Measurements from ENCODE around the gene CCDC85C. TPM values are rescaled to one million over a fixed set of nuclear protein-coding genes. Genes with fewer than 3 reads are reported as not detected.

The CCDC85C gene
- total and polyA plus RNA-seq, 2 experiments from 2014 or later, result 4.5 to 24.9 TPM

DNA sequence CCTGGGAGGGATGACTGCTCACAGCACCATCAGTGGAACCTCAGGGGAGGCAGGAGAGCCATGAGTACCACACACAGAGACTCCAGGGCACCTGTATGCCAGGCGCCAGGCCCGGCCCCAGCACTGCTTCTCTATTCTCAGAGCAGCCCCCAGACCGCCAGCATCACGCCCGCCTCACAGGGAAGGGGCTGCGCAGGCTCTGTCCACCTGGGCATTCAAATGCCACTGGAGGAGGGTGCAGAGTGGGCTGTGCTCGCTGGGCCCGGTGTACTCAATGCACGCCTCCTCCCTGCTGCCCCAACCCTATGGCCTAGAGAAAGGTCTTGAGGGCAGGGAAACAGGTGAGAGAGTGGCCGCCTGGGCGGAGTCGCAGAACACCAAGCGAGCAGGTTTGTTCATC, 43.6 kb downstream of the CCDC85C start:
- peaks cover 14% of the 10 kb centered on the region; the same call in 1 of the 2 replicates for H4K20me1 ChIP-seq (replicated peaks; ENCODE audit: insufficient read depth)
- no peak for DNase-seq (ENCODE audit: low spot score)
- no peak overlapping the region for H2AFZ ChIP-seq
- Mint-ChIP-seq H3K9me3 (peaks cover 5% of the 10 kb centered on the region; the same call in 1 of the 3 replicates), H3K4me1 (peaks cover 45% of the 10 kb centered on the region), H3K36me3 (ENCODE audit: low read depth) (peaks cover 8% of the 10 kb centered on the region; the same call in 2 of the 3 replicates), H3K27ac (no peak overlapping the region), H3K27me3 (ENCODE audit: insufficient read depth, low read depth, poor library complexity) (peaks cover 17% of the 10 kb centered on the region), H3K4me3 (no peak overlapping the region)
- ATAC-seq, result no peak
- no peaks in the 10 kb centered on the region for H3K9me2 ChIP-seq (ENCODE audit: insufficient read depth)
- H3K36me3 ChIP-seq (ENCODE audit: insufficient read depth), result no peaks in the 10 kb centered on the region
- H3K27ac ChIP-seq (ENCODE audit: low read depth), result no peak overlapping the region
- 0 out of 2 replicates have a peak, but pooled peaks cover 5% of the 10 kb centered on the region for H3F3A ChIP-seq (replicated peaks; ENCODE audit: low read depth)
- H3K27me3 ChIP-seq (ENCODE audit: insufficient read depth), result no peaks in the 10 kb centered on the region
- no peak overlapping the region for H3K4me3 ChIP-seq
- H3K79me2 ChIP-seq (replicated peaks; ENCODE audit: insufficient read depth), result peaks cover 59% of the 10 kb centered on the region
- H3K4me1 ChIP-seq (ENCODE audit: insufficient read depth), result peaks cover 11% of the 10 kb centered on the region
- TF ChIP-seq NANOG (IDR thresholded peaks at IDR 0.05; ENCODE audit: borderline replicate concordance) (no peak), EZH2phosphoT487 (IDR thresholded peaks at IDR 0.05; ENCODE audit: unreplicated experiment) (no peak), CREB1 (CRISPR knock-in tag; IDR thresholded peaks at IDR 0.05; ENCODE audit: low read depth) (no peak), JUNB (IDR thresholded peaks at IDR 0.05; ENCODE audit: unreplicated experiment) (no peak), POLR2AphosphoS5 (IDR thresholded peaks at IDR 0.05; ENCODE audit: low read depth) (no peak), ZNF114 (CRISPR knock-in tag; IDR thresholded peaks at IDR 0.05) (no peak), ZNF331 (CRISPR knock-in tag; IDR thresholded peaks at IDR 0.05; ENCODE audit: low read depth) (no peak), STAT1 (IDR thresholded peaks at IDR 0.05; ENCODE audit: unreplicated experiment) (no peak), EZH2 (IDR thresholded peaks at IDR 0.05; ENCODE audit: low read depth, unreplicated experiment) (no peak)
- TF ChIP-seq, protein P1, sequence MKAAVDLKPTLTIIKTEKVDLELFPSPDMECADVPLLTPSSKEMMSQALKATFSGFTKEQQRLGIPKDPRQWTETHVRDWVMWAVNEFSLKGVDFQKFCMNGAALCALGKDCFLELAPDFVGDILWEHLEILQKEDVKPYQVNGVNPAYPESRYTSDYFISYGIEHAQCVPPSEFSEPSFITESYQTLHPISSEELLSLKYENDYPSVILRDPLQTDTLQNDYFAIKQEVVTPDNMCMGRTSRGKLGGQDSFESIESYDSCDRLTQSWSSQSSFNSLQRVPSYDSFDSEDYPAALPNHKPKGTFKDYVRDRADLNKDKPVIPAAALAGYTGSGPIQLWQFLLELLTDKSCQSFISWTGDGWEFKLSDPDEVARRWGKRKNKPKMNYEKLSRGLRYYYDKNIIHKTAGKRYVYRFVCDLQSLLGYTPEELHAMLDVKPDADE (IDR thresholded peaks at IDR 0.05), result no peak
- TF ChIP-seq, protein P2, sequence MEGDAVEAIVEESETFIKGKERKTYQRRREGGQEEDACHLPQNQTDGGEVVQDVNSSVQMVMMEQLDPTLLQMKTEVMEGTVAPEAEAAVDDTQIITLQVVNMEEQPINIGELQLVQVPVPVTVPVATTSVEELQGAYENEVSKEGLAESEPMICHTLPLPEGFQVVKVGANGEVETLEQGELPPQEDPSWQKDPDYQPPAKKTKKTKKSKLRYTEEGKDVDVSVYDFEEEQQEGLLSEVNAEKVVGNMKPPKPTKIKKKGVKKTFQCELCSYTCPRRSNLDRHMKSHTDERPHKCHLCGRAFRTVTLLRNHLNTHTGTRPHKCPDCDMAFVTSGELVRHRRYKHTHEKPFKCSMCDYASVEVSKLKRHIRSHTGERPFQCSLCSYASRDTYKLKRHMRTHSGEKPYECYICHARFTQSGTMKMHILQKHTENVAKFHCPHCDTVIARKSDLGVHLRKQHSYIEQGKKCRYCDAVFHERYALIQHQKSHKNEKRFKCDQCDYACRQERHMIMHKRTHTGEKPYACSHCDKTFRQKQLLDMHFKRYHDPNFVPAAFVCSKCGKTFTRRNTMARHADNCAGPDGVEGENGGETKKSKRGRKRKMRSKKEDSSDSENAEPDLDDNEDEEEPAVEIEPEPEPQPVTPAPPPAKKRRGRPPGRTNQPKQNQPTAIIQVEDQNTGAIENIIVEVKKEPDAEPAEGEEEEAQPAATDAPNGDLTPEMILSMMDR (conservative IDR thresholded peaks at IDR 0.05; ENCODE audit: low read depth in 2 of 2), result no peak
- TF ChIP-seq, protein P3, sequence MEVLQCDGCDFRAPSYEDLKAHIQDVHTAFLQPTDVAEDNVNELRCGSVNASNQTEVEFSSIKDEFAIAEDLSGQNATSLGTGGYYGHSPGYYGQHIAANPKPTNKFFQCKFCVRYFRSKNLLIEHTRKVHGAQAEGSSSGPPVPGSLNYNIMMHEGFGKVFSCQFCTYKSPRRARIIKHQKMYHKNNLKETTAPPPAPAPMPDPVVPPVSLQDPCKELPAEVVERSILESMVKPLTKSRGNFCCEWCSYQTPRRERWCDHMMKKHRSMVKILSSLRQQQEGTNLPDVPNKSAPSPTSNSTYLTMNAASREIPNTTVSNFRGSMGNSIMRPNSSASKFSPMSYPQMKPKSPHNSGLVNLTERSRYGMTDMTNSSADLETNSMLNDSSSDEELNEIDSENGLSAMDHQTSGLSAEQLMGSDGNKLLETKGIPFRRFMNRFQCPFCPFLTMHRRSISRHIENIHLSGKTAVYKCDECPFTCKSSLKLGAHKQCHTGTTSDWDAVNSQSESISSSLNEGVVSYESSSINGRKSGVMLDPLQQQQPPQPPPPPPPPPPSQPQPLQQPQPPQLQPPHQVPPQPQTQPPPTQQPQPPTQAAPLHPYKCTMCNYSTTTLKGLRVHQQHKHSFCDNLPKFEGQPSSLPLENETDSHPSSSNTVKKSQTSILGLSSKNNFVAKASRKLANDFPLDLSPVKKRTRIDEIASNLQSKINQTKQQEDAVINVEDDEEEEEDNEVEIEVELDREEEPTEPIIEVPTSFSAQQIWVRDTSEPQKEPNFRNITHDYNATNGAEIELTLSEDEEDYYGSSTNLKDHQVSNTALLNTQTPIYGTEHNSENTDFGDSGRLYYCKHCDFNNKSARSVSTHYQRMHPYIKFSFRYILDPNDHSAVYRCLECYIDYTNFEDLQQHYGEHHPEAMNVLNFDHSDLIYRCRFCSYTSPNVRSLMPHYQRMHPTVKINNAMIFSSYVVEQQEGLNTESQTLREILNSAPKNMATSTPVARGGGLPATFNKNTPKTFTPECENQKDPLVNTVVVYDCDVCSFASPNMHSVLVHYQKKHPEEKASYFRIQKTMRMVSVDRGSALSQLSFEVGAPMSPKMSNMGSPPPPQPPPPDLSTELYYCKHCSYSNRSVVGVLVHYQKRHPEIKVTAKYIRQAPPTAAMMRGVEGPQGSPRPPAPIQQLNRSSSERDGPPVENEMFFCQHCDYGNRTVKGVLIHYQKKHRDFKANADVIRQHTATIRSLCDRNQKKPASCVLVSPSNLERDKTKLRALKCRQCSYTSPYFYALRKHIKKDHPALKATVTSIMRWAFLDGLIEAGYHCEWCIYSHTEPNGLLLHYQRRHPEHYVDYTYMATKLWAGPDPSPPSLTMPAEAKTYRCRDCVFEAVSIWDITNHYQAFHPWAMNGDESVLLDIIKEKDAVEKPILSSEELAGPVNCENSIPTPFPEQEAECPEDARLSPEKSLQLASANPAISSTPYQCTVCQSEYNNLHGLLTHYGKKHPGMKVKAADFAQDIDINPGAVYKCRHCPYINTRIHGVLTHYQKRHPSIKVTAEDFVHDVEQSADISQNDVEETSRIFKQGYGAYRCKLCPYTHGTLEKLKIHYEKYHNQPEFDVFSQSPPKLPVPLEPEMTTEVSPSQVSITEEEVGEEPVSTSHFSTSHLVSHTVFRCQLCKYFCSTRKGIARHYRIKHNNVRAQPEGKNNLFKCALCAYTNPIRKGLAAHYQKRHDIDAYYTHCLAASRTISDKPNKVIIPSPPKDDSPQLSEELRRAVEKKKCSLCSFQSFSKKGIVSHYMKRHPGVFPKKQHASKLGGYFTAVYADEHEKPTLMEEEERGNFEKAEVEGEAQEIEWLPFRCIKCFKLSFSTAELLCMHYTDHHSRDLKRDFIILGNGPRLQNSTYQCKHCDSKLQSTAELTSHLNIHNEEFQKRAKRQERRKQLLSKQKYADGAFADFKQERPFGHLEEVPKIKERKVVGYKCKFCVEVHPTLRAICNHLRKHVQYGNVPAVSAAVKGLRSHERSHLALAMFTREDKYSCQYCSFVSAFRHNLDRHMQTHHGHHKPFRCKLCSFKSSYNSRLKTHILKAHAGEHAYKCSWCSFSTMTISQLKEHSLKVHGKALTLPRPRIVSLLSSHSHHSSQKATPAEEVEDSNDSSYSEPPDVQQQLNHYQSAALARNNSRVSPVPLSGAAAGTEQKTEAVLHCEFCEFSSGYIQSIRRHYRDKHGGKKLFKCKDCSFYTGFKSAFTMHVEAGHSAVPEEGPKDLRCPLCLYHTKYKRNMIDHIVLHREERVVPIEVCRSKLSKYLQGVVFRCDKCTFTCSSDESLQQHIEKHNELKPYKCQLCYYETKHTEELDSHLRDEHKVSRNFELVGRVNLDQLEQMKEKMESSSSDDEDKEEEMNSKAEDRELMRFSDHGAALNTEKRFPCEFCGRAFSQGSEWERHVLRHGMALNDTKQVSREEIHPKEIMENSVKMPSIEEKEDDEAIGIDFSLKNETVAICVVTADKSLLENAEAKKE (CRISPR knock-in tag; IDR thresholded peaks at IDR 0.05), result no peak
- TF ChIP-seq, protein P4, sequence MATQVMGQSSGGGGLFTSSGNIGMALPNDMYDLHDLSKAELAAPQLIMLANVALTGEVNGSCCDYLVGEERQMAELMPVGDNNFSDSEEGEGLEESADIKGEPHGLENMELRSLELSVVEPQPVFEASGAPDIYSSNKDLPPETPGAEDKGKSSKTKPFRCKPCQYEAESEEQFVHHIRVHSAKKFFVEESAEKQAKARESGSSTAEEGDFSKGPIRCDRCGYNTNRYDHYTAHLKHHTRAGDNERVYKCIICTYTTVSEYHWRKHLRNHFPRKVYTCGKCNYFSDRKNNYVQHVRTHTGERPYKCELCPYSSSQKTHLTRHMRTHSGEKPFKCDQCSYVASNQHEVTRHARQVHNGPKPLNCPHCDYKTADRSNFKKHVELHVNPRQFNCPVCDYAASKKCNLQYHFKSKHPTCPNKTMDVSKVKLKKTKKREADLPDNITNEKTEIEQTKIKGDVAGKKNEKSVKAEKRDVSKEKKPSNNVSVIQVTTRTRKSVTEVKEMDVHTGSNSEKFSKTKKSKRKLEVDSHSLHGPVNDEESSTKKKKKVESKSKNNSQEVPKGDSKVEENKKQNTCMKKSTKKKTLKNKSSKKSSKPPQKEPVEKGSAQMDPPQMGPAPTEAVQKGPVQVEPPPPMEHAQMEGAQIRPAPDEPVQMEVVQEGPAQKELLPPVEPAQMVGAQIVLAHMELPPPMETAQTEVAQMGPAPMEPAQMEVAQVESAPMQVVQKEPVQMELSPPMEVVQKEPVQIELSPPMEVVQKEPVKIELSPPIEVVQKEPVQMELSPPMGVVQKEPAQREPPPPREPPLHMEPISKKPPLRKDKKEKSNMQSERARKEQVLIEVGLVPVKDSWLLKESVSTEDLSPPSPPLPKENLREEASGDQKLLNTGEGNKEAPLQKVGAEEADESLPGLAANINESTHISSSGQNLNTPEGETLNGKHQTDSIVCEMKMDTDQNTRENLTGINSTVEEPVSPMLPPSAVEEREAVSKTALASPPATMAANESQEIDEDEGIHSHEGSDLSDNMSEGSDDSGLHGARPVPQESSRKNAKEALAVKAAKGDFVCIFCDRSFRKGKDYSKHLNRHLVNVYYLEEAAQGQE (IDR thresholded peaks at IDR 0.05; ENCODE audit: unreplicated experiment), result no peak
- H3K4me2 ChIP-seq, result no peak overlapping the region
